ENCODE measurements around the gene NUDT14. TPM values are rescaled to one million over a fixed set of nuclear protein-coding genes. Genes with fewer than 3 reads are reported as not detected.

NUDT14 gene
- total RNA-seq, 1 donor from 2014 or later, result 8.5 TPM

DNA sequence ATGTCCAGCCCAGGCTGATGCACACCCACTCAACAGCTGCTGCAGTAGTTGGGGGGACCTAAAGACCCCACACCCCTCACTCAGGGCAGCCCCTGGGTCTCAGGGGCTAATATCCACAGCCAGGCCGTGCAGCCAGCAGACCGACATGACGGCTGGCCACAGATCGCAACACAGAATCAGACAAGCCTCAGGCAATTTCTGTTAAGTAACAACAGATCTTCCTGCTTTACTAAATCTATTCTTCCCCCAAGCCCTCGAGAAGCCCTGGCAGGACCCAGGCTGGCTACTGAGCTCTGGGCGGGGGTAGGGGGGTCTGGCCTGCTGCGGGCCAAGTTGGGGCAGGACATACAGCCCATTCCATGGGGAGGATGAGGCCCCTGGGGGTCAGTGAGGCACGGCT, 28.0 kb upstream of the NUDT14 start:
- no peaks in the 10 kb centered on the region for H3K9me3 Mint-ChIP-seq
- no peak overlapping the region for H3K4me3 Mint-ChIP-seq
- H3K27ac Mint-ChIP-seq, result no peak overlapping the region
- intact Hi-C loops (cut with micrococcal nuclease), result loop anchor here (10.0 kb wide), 1 partner anchor 316 kb away; the partner anchor contains the start of gene TMEM121
- no peaks in the 10 kb centered on the region for H3K27me3 Mint-ChIP-seq (ENCODE audit: insufficient read depth)
- DNase-seq (ENCODE audit: low spot score), result no peak
- no peaks in the 10 kb centered on the region for H3K4me1 Mint-ChIP-seq (ENCODE audit: low read depth)
- H3K36me3 Mint-ChIP-seq (ENCODE audit: low read depth), result no peaks in the 10 kb centered on the region

DNA sequence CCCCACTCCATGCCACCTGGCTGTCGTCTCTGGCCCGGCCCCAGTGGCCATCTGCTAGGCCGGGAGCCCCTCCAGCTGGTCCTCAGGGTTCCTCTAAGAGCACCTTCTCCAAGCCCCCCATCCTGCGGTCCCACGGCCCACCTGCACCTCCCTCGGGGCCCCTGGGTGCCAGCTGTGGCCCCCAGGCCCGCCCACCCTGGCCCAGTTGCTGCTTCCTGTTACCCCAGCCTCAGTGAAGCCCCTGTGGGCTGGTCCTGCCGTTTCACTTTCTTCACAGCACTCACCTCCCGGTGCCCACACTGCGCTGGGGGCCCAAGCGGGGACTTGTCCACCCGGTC, 27.6 kb upstream of the NUDT14 start:
- H3K27ac Mint-ChIP-seq, result no peak overlapping the region
- H3K27me3 Mint-ChIP-seq (ENCODE audit: insufficient read depth), result no peaks in the 10 kb centered on the region
- no peaks in the 10 kb centered on the region for H3K4me1 Mint-ChIP-seq (ENCODE audit: low read depth)
- no peaks in the 10 kb centered on the region for H3K36me3 Mint-ChIP-seq (ENCODE audit: low read depth)
- no peak overlapping the region for H3K4me3 Mint-ChIP-seq
- no peaks in the 10 kb centered on the region for H3K9me3 Mint-ChIP-seq
- DNase-seq (ENCODE audit: low spot score), result no peak
- intact Hi-C loops (cut with micrococcal nuclease), result loop anchor here (10.0 kb wide), 1 partner anchor 316 kb away; the partner anchor contains the start of gene TMEM121

DNA sequence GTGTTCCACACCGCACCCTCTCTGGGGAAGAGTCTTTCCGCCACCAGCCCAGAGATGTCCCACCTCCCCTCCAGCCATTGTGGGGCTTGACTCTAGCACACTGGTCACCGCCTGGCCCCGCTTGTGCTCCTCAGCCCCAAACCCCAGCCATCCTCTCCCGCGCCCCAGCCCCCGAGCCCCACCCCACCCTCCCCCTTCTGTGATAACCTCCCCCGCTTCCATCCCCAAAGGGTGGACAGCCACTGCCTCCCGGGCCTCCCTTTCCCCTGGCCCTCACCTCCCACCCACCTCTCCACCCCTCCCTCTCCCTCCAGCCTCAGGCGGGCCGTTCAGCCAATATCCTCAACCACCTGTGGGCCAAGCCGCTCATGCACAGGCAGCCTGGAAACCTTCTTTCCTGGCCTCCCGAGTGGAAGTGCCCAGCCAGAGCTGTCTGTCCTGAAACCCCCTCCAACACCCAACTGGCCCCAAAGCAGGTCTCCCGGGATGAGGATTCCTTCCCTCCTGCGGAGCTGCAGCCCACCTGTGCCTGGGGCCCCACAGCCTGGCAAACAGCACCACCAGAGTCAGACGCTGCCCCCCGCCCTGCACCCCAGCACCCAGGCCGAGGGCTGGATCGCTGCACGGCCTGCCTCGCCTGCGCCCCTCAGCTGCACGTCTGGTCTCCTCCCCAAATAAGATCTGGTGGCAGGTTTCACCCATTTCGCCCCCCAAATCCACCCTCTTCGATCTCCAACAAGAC, 27.1 kb upstream of the NUDT14 start:
- Mint-ChIP-seq H3K4me1 (ENCODE audit: low read depth) (no peaks in the 10 kb centered on the region), H3K27me3 (ENCODE audit: insufficient read depth) (no peaks in the 10 kb centered on the region), H3K9me3 (no peaks in the 10 kb centered on the region), H3K27ac (no peak overlapping the region), H3K4me3 (no peak overlapping the region), H3K36me3 (ENCODE audit: low read depth) (no peaks in the 10 kb centered on the region)
- no peak for DNase-seq (ENCODE audit: low spot score)
- intact Hi-C loops (cut with micrococcal nuclease), result loop anchor here (10.0 kb wide), 1 partner anchor 317 kb away; the partner anchor contains the start of gene TMEM121

DNA sequence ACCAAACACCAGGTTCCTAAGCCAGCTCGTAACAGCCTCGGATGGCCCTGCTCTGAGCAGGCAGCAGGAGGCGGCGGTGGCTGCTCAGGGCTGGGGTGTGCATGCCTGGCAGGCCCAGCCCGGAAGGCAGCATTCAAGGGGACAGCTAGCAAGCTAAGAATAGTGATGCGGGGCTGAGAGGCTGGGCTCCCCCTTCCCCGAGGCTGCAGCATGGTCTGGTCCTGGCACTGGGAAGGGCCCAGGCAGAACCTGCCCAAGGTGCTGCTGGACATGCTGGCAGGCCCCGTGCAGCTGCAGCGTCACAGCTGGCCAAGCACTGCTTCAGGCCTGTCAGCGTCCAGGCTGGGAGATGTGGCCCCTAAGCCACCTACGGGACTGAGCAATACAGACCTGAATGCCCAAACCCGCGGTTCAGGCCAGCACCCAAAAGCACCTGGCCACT, 26.4 kb upstream of the NUDT14 start:
- intact Hi-C loops (cut with micrococcal nuclease), result loop anchor here (10.0 kb wide), 1 partner anchor 317 kb away; the partner anchor contains the start of gene TMEM121
- DNase-seq (ENCODE audit: low spot score), result no peak

DNA sequence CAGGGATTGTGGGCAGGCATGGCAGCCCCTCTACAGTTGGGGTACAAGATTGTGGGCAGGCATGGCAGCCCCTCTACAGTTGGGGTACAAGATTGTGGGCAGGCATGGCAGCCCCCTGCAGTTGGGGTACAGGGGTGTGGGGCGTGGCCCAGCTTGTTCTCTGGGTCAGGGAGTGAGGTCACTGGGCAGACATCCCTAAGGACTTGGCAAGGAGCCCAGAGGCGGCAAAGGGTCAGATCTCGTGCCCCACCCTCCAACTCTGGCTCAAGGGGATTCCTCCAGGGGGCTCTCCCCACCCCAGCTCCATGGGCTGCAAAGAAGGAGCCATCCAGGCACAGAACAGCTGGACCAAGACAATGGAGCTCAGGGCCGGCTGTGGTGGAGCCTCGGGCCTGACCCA, 25.8 kb upstream of the NUDT14 start:
- no peaks in the 10 kb centered on the region for H3K9me3 Mint-ChIP-seq
- no peak for DNase-seq (ENCODE audit: low spot score)
- no peak overlapping the region for H3K4me3 Mint-ChIP-seq
- intact Hi-C loops (cut with micrococcal nuclease), result loop anchor here (10.0 kb wide), 1 partner anchor 318 kb away; the partner anchor contains the start of gene TMEM121
- no peak overlapping the region for H3K27ac Mint-ChIP-seq
- peaks cover 1% of the 10 kb centered on the region for H3K4me1 Mint-ChIP-seq (ENCODE audit: low read depth)
- H3K36me3 Mint-ChIP-seq (ENCODE audit: low read depth), result no peaks in the 10 kb centered on the region
- H3K27me3 Mint-ChIP-seq (ENCODE audit: insufficient read depth), result no peaks in the 10 kb centered on the region

More for the DNA sequence above, 26.4 kb upstream of the NUDT14 start:
- H3K4me3 Mint-ChIP-seq, result no peak overlapping the region
- no peaks in the 10 kb centered on the region for H3K4me1 Mint-ChIP-seq (ENCODE audit: low read depth)
- no peaks in the 10 kb centered on the region for H3K9me3 Mint-ChIP-seq
- H3K27ac Mint-ChIP-seq, result no peak overlapping the region
- H3K36me3 Mint-ChIP-seq (ENCODE audit: low read depth), result no peaks in the 10 kb centered on the region
- H3K27me3 Mint-ChIP-seq (ENCODE audit: insufficient read depth), result no peaks in the 10 kb centered on the region

DNA sequence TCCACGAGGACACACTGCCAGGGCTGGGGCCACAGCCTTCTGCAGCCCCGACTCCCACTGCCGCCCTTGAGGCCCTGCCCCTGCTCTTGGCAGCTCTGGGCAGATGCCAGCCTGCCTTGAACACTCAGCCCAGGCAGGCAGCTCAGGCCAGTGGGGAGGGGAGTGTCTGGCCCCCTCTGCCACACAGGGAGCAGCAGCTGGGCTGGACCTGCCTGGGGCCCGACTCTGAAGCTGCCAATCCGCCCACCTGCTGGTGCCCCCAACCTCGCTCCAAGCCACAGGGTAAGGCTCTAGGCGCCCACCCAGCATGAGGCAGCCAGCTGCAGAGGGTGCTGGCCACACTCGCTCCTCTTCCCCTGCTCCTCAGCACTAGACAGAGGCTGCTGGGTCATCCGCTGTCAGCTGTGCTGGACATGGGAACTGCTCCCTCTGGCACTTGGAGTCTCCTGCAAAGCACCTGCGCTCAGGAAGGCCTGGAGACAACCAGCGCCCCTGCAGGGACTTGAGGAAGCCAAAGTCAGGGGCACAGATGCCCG, 24.6 kb upstream of the NUDT14 start:
- H3K27ac Mint-ChIP-seq, result no peak overlapping the region
- intact Hi-C loops (cut with micrococcal nuclease), result loop anchor here (10.0 kb wide), 1 partner anchor 319 kb away; the partner anchor contains the start of gene TMEM121
- no peaks in the 10 kb centered on the region for H3K36me3 Mint-ChIP-seq (ENCODE audit: low read depth)
- no peaks in the 10 kb centered on the region for H3K27me3 Mint-ChIP-seq (ENCODE audit: insufficient read depth)
- H3K4me3 Mint-ChIP-seq, result no peak overlapping the region
- no peak for DNase-seq (ENCODE audit: low spot score)
- H3K9me3 Mint-ChIP-seq, result no peaks in the 10 kb centered on the region
- H3K4me1 Mint-ChIP-seq (ENCODE audit: low read depth), result peaks cover 5% of the 10 kb centered on the region

DNA sequence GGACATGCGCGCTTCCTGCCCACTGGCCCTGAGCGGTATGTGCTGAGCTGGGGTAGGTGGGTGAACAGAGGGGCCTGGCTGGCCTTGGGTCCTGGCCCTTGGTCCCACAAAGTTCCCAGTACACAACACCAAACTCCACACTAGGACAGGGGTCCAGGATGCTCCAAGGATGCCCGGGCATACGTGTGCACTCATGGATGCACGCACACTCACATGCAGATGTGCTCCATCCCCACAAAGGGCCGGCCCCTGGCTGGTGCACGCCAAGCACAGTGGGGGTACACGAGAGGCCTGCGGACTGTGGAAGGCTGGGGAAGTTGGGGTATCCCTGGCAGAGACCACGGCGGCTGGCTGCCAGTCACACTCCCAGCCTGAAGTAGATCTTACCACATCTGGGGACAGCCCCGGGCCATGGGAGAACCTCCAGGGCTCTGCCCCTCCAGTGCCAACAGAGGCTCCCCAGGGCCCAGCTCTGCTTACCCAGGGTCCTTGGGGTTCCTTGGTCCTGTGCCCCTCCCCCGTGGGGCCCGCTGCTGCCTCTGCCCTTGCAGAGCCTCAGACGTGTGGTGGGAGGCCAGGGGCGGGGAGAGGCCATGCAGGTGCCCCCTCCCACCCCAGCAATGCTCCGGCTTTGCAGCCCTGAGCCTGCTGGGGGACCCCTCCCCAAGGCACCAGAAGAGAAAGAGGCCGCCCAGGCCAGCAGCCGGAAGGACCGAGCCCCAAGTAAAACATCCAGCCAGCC, 24.0 kb upstream of the NUDT14 start:
- intact Hi-C loops (cut with micrococcal nuclease), result loop anchor here (5.0 to 10.0 kb wide), 2 partner anchors 113 to 320 kb away; partner anchors contain the start of gene TMEM121
- no peak overlapping the region for H3K4me3 Mint-ChIP-seq
- no peaks in the 10 kb centered on the region for H3K27me3 Mint-ChIP-seq (ENCODE audit: insufficient read depth)
- no peaks in the 10 kb centered on the region for H3K36me3 Mint-ChIP-seq (ENCODE audit: low read depth)
- peaks cover 5% of the 10 kb centered on the region for H3K4me1 Mint-ChIP-seq (ENCODE audit: low read depth)
- H3K27ac Mint-ChIP-seq, result no peak overlapping the region
- no peaks in the 10 kb centered on the region for H3K9me3 Mint-ChIP-seq
- no peak for DNase-seq (ENCODE audit: low spot score)

DNA sequence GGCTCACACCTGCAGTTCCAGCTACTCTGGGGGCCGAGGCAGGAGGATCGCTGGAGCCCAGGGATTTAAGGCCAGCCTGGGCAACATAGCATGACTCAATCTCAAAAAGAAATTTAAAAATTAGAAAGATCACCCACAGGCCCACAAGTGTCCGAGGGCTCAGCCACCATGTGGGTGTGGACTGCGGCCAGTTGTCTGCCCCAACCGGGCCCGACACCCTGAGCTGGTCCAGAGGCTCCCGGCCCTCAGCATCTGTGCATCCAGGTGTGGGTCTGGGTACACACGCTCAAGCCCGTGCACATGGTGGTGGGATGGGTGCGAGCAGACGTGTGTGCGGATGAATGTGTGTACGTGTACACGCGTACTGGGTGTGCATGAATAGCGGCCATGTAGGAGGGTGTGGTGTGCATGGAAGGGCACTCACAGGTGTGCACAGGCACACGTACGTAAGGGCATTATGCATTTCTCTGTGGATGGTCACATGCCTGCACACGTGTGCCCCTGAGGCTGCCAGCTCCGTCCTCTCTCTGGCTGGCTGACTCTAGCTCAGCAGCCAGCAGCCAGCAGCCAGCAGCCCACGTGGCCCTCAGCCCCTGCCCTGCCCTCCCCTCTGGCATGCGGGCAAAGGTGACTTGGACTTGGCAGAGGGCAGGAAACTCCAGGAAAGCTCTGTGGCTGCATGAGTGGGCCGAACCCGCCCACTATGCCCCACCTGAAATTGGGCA, 23.3 kb upstream of the NUDT14 start:
- Mint-ChIP-seq H3K27ac (no peak overlapping the region), H3K27me3 (ENCODE audit: insufficient read depth) (no peaks in the 10 kb centered on the region), H3K4me3 (no peak overlapping the region), H3K9me3 (no peaks in the 10 kb centered on the region), H3K4me1 (ENCODE audit: low read depth) (peaks cover 5% of the 10 kb centered on the region), H3K36me3 (ENCODE audit: low read depth) (no peaks in the 10 kb centered on the region)
- no peak for DNase-seq (ENCODE audit: low spot score)
- intact Hi-C loops (cut with micrococcal nuclease), result loop anchor here (5.0 to 10.0 kb wide), 2 partner anchors 112 to 320 kb away; partner anchors contain the start of gene TMEM121

DNA sequence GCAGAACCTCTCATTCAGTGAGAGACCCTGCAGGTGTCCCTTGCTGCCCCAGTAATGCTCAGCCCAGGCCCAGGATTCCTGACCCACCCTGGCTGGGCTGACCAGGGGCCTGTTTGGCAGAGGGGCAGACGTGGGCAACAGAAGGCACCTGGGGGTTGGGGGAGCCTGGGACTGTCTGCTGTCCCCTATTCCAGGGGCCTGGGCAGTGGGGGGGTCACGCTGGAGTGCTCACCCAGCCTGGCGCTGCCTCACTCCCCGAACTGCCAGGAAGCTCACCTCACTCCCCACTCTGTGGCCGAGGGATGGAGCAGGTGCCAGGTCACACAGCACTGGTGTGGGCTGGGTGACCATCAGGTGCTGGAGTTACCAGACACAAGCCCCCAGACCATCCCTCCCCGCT, 22.6 kb upstream of the NUDT14 start:
- Mint-ChIP-seq H3K9me3 (no peaks in the 10 kb centered on the region), H3K27ac (no peak overlapping the region)
- intact Hi-C loops (cut with micrococcal nuclease), result loop anchor here (1.0 to 10.0 kb wide), 4 partner anchors 78 to 321 kb away; partner anchors contain the start of gene TMEM121

DNA sequence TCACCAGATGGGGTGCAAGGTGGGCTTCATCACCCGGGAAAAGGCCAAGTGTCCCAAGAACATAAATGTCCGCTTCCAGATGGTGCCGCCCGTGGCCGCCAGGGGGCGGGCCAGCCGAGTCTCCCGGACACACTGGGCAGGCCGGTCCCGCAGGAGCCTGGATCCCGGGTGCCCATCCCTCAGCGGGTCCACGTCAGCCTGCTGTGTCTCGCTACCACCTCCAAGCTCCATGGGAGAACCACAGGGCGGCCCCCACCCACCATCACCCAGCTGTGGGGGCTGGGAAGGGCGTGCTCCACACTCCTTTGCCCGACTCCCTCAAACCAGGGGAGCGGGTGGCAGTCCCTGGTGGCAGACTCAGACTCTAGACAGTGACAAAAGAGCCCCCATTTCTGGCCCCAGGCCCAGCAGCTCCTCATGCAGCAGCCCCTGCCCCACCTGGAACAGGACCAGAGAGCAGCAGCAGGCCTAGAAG, 22.0 kb upstream of the NUDT14 start:
- DNase-seq (ENCODE audit: low spot score), result peak; percentile 55
- Mint-ChIP-seq H3K4me1 (ENCODE audit: low read depth) (peaks cover 5% of the 10 kb centered on the region), H3K27ac (no peak overlapping the region), H3K9me3 (no peaks in the 10 kb centered on the region), H3K36me3 (ENCODE audit: low read depth) (no peaks in the 10 kb centered on the region), H3K27me3 (ENCODE audit: insufficient read depth) (no peaks in the 10 kb centered on the region), H3K4me3 (no peak overlapping the region)
- intact Hi-C loops (cut with micrococcal nuclease), result loop anchor here (1.0 to 10.0 kb wide), 4 partner anchors 78 to 322 kb away; partner anchors contain the start of gene TMEM121

More for the DNA sequence above, 22.6 kb upstream of the NUDT14 start:
- no peaks in the 10 kb centered on the region for H3K36me3 Mint-ChIP-seq (ENCODE audit: low read depth)
- H3K27me3 Mint-ChIP-seq (ENCODE audit: insufficient read depth), result no peaks in the 10 kb centered on the region
- peaks cover 5% of the 10 kb centered on the region for H3K4me1 Mint-ChIP-seq (ENCODE audit: low read depth)
- DNase-seq (ENCODE audit: low spot score), result no peak
- no peak overlapping the region for H3K4me3 Mint-ChIP-seq

DNA sequence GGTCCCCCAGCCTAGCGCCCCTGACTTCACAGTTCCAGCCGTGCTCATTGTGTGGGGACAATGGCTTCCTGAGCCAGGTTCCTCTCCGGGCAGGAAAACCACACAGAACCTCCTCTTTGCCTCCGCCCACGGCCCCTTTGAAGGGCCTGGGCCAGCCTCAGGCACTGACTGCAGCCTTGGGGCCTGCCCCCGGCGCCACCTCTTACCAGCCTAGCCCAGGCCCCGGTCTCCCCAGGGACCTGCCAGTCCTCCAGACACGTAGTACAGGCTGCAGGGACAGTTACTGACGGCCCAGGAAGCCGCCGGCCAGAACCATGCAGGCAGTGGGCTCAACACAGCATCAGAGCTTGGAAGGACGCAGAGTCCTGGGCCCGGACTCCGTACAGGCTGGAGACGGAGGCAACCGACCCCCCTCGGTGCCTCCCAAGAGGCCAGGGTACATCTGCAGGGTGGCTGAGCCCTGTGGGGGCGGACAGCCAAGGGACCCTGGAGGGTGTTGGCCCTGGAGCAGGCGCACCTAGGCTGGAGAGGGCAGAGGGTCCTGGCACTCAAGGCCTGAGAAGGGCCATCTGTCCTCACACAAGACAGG, 20.9 kb upstream of the NUDT14 start:
- Mint-ChIP-seq H3K4me3 (no peak overlapping the region), H3K27me3 (ENCODE audit: insufficient read depth) (peaks cover 6% of the 10 kb centered on the region), H3K27ac (peak overlapping the region; percentile 55), H3K9me3 (no peaks in the 10 kb centered on the region), H3K4me1 (ENCODE audit: low read depth) (peaks cover 5% of the 10 kb centered on the region), H3K36me3 (ENCODE audit: low read depth) (no peaks in the 10 kb centered on the region)
- intact Hi-C loops (cut with micrococcal nuclease), result loop anchor here (5.0 to 10.0 kb wide), 2 partner anchors 110 to 323 kb away; partner anchors contain the start of gene TMEM121
- no peak for DNase-seq (ENCODE audit: low spot score)
